Sigmoid colon (tissue), 7 donors: ENCODE measurements around the gene LYRM4. TPM values are rescaled to one million over a fixed set of nuclear protein-coding genes. Genes with fewer than 3 reads are reported as not detected.

Source experiments
- DNase-seq: peaks from one replicate; pipeline ENCODE4 v3.0.0-alpha.2; 2019
- H3K27ac ChIP-seq, 4 donors: fragments of 200-600 bp; sonication (generic); one replicate each; pipeline ENCODE4 v1.5.1; 2016 to 2019; ENCODE audit warnings: mild to moderate bottlenecking in 1 of 4
- H3K27me3 ChIP-seq, 3 donors: fragments of 200-600 bp; sonication (generic); one replicate each; pipeline ENCODE4 v1.5.1; 2019; ENCODE audit warnings: mild to moderate bottlenecking in 1 of 3
- H3K36me3 ChIP-seq, 4 donors: fragments of 200-600 bp; sonication (generic); one replicate each; pipeline ENCODE4 v1.5.1; 2016 to 2019
- H3K4me1 ChIP-seq, 4 donors: fragments of 200-600 bp; sonication (generic); one replicate each; pipeline ENCODE4 v1.5.1; 2017 to 2019
- H3K4me3 ChIP-seq, 4 donors: fragments of 200-600 bp; sonication (generic); one replicate each; pipeline ENCODE4 v1.5.1; 2017 to 2019; ENCODE audit warnings: mild to moderate bottlenecking in 2 of 4, moderate library complexity in 1 of 4
- H3K9me3 ChIP-seq, 4 donors: fragments of 200-600 bp in 3 of 4; sonication (generic) in 3 of 4; one replicate each; pipeline versions ENCODE4 v1.5.1 to v1.6.1; 2013 to 2019
- CTCF ChIP-seq, 4 experiments: fragments of 450-650 bp in 3 of 4; fragments of 200-600 bp in 1 of 4; IDR thresholded peaks; one replicate each; pipeline ENCODE4 v1.5.1; 2016 to 2019; ENCODE audit warnings: antibody characterized with exemption in 4 of 4, mild to moderate bottlenecking in 3 of 4, moderate library complexity in 2 of 4
- EP300 ChIP-seq, 4 donors: sonication (generic); formaldehyde crosslinking; IDR thresholded peaks; one replicate each; pipeline ENCODE4 v1.6.1; 2017; ENCODE audit warnings: antibody characterized with exemption in 4 of 4
- POLR2A ChIP-seq, 2 donors: fragments of 450-650 bp; IDR thresholded peaks; one replicate each; pipeline ENCODE4 v1.6.1; 2016; ENCODE audit warnings: antibody characterized with exemption in 2 of 2, mild to moderate bottlenecking in 2 of 2, moderate library complexity in 2 of 2
- POLR2AphosphoS5 ChIP-seq, 4 donors: sonication (generic); formaldehyde crosslinking; IDR thresholded peaks; one replicate each; pipeline ENCODE4 v1.6.1; 2017; ENCODE audit warnings: antibody characterized with exemption in 4 of 4
- WGBS, 2 donors: extraction: QIAGEN DNeasy Blood & Tissue Kit; methylation state at CpG; one replicate each; pipeline ENCODE4 v1.1.7; 2013; 5-methylcytosine and 5-hydroxymethylcytosine counted together
- intact Hi-C: fragments of 100-400 bp; cut with DNase I; formaldehyde crosslinking; loops from one replicate; pipeline ENCODE4 v1.15.1; 2023
- polyA plus RNA-seq, 3 donors: library from polyadenylated mRNA; stranded (reverse); fragments of 200-250 nt; gene quantifications; one replicate each; pipeline ENCODE4 v1.2.3, GENCODE V29; 2013
- total RNA-seq, 4 donors: library from RNA; depleted of rRNA; stranded (reverse); fragments of >200 nt; gene quantifications; one replicate each; pipeline ENCODE4 v1.1.0, GENCODE V29; 2016
- donor health status: healthy with polysubstance abuse.
- donor health status: Bipolar disorder and iron deficiency.
- donor health status: healthy.

The LYRM4 gene
- total and polyA plus RNA-seq, 7 donors: 11.3 to 29.3 (median 22.2) TPM

- Histone ChIP-seq H3K27me3 (no peaks in the 10 kb centered on the region), H3K36me3 (no peaks in the 10 kb centered on the region), H3K4me1 (peaks cover 0 to 4% (median 0%) of the 10 kb centered on the region in 4 donors), H3K4me3 (no peak overlapping the region), H3K27ac (no peak overlapping the region), H3K9me3 (no peaks in the 10 kb centered on the region)
- no peak for TF ChIP-seq POLR2A (IDR thresholded peaks at IDR 0.05)
- no peak for TF ChIP-seq CTCF (IDR thresholded peaks at IDR 0.05)
- no peak for TF ChIP-seq EP300 (IDR thresholded peaks at IDR 0.05)
- no peak for TF ChIP-seq POLR2AphosphoS5 (IDR thresholded peaks at IDR 0.05)
- DNase-seq: no peak
- WGBS, 2 donors: 86 to 94% methylated on average over 14 of the region's 14 CpGs
- intact Hi-C loops: no loop called here
Observed at GRCh38 chr6:5172041-5172653, 88.6 kb downstream of the LYRM4 start.

- Histone ChIP-seq H3K4me3 (no peak overlapping the region), H3K27me3 (no peaks in the 10 kb centered on the region), H3K9me3 (no peaks in the 10 kb centered on the region), H3K36me3 (no peaks in the 10 kb centered on the region), H3K4me1 (no peaks in the 10 kb centered on the region), H3K27ac (no peak overlapping the region)
- DNase-seq: no peak
- intact Hi-C loops: no loop called here
- TF ChIP-seq POLR2A (IDR thresholded peaks at IDR 0.05) (no peak), CTCF (IDR thresholded peaks at IDR 0.05) (no peak), EP300 (IDR thresholded peaks at IDR 0.05) (no peak), POLR2AphosphoS5 (IDR thresholded peaks at IDR 0.05) (no peak)
- 83% methylated on average over 4 of the region's 4 CpGs for WGBS, 2 donors
Observed at GRCh38 chr6:5167501-5167900, 93.2 kb downstream of the LYRM4 start.

GRCh38 chr6:5164092-5164491, 96.7 kb downstream of the LYRM4 start:
- intact Hi-C loops: no loop called here
- H3K27me3 ChIP-seq: no peaks in the 10 kb centered on the region
- no peak overlapping the region for H3K27ac ChIP-seq
- no peak overlapping the region for H3K4me3 ChIP-seq
- DNase-seq: no peak
- no peaks in the 10 kb centered on the region for H3K36me3 ChIP-seq
- no peaks in the 10 kb centered on the region for H3K4me1 ChIP-seq
- TF ChIP-seq POLR2A (IDR thresholded peaks at IDR 0.05) (no peak), POLR2AphosphoS5 (IDR thresholded peaks at IDR 0.05) (no peak), CTCF (IDR thresholded peaks at IDR 0.05) (no peak), EP300 (IDR thresholded peaks at IDR 0.05) (no peak)
- no peaks in the 10 kb centered on the region for H3K9me3 ChIP-seq

GRCh38 chr6:5163247-5163646, 97.5 kb downstream of the LYRM4 start:
- no peaks in the 10 kb centered on the region for H3K27me3 ChIP-seq
- H3K36me3 ChIP-seq: no peaks in the 10 kb centered on the region
- WGBS, 2 donors: 97 to 99% methylated on average over 6 of the region's 6 CpGs
- H3K4me1 ChIP-seq: no peaks in the 10 kb centered on the region
- no peak for TF ChIP-seq POLR2AphosphoS5 (IDR thresholded peaks at IDR 0.05)
- TF ChIP-seq POLR2A (IDR thresholded peaks at IDR 0.05): no peak
- no peak for TF ChIP-seq CTCF (IDR thresholded peaks at IDR 0.05)
- TF ChIP-seq EP300 (IDR thresholded peaks at IDR 0.05): no peak
- no peak overlapping the region for H3K27ac ChIP-seq
- no peak for DNase-seq
- no peak overlapping the region for H3K4me3 ChIP-seq
- intact Hi-C loops: no loop called here
- H3K9me3 ChIP-seq: no peaks in the 10 kb centered on the region

GRCh38 chr6:5162355-5162754, 98.4 kb downstream of the LYRM4 start:
- H3K4me1 ChIP-seq: no peaks in the 10 kb centered on the region
- H3K27ac ChIP-seq: no peak overlapping the region
- H3K27me3 ChIP-seq: no peaks in the 10 kb centered on the region
- TF ChIP-seq CTCF (IDR thresholded peaks at IDR 0.05) (no peak), POLR2A (IDR thresholded peaks at IDR 0.05) (no peak), EP300 (IDR thresholded peaks at IDR 0.05) (no peak), POLR2AphosphoS5 (IDR thresholded peaks at IDR 0.05) (no peak)
- intact Hi-C loops: no loop called here
- no peak for DNase-seq
- WGBS, 2 donors: 85 to 95% methylated on average over 5 of the region's 5 CpGs
- H3K4me3 ChIP-seq: no peak overlapping the region
- H3K9me3 ChIP-seq: no peaks in the 10 kb centered on the region
- H3K36me3 ChIP-seq: no peaks in the 10 kb centered on the region
